Measurements from ENCODE around the gene ZNF274. TPM values are rescaled to one million over a fixed set of nuclear protein-coding genes. Genes with fewer than 3 reads are reported as not detected.

ZNF274 gene
- total RNA-seq, 1 experiment from 2014 or later = 28.7 TPM

- H3K23me2 ChIP-seq (ENCODE audit: insufficient read length, low read depth, low read length, poor library complexity, severe bottlenecking) = no peaks in the 10 kb centered on the region
- no peak overlapping the region for H3K9ac ChIP-seq (ENCODE audit: extremely low read depth, insufficient read length, low read length)
- H2BK15ac ChIP-seq (ENCODE audit: low read depth, low read length) = no peak overlapping the region
- H3K4ac ChIP-seq (ENCODE audit: low read depth, low read length) = no peak overlapping the region
- H2AFZ ChIP-seq (ENCODE audit: low read length) = no peak overlapping the region
- peaks cover 77 to 85% of the 10 kb centered on the region in 2 experiments for H3K9me3 Mint-ChIP-seq
- H4K91ac ChIP-seq (ENCODE audit: insufficient read length, low read depth, low read length) = no peak overlapping the region
- H4K8ac ChIP-seq (replicated peaks; ENCODE audit: insufficient read length, low read depth, low read length) = no peak overlapping the region
- H3K4me3 Mint-ChIP-seq = no peak overlapping the region
- H2BK5ac ChIP-seq (ENCODE audit: insufficient read length, low read length) = no peak overlapping the region
- H4K5ac ChIP-seq (ENCODE audit: insufficient read length, low read depth, low read length) = no peak overlapping the region
- H3K4me1 ChIP-seq (ENCODE audit: insufficient read depth, low read length) = no peaks in the 10 kb centered on the region
- H3K14ac ChIP-seq (ENCODE audit: insufficient read depth, low read length) = no peak overlapping the region
- no peaks in the 10 kb centered on the region for H3K79me2 ChIP-seq (ENCODE audit: insufficient read depth, low read length)
- H3K4me1 Mint-ChIP-seq = no peaks in the 10 kb centered on the region
- H3K27ac Mint-ChIP-seq = no peak overlapping the region
- no peak overlapping the region for H3T11ph ChIP-seq (ENCODE audit: low read length)
- no peak overlapping the region for H3K56ac ChIP-seq (ENCODE audit: insufficient read length, low read depth, low read length)
- TF ChIP-seq CTCF (conservative IDR thresholded peaks at IDR 0.05) = no peak
- H3K79me1 ChIP-seq (ENCODE audit: insufficient read depth, low read depth, low read length, poor library complexity, severe bottlenecking) = no peaks in the 10 kb centered on the region
- H2BK120ac ChIP-seq (ENCODE audit: low read depth, low read length, poor library complexity, severe bottlenecking) = no peak overlapping the region
- H2AK5ac ChIP-seq (ENCODE audit: insufficient read length, low read length) = no peak overlapping the region
- H3K18ac ChIP-seq (ENCODE audit: insufficient read length, low read depth, low read length) = no peak overlapping the region
- DNase-seq = no peak
- no peaks in the 10 kb centered on the region for H3K27me3 Mint-ChIP-seq (ENCODE audit: low read depth)
- no peaks in the 10 kb centered on the region for H4K20me1 ChIP-seq (ENCODE audit: control insufficient read depth, insufficient read depth, insufficient read length)
- no peak overlapping the region for H2BK20ac ChIP-seq (ENCODE audit: low read depth, low read length, poor library complexity, severe bottlenecking)
- peaks cover 62 to 67% (median 63%) of the 10 kb centered on the region in 3 experiments for H3K36me3 Mint-ChIP-seq (ENCODE audit: insufficient read depth in 1 of 3, low read depth in 3 of 3)
- H3K27ac ChIP-seq (ENCODE audit: insufficient read length, low read depth, low read length) = no peak overlapping the region
- WGBS (ENCODE audit: extremely low coverage, insufficient read length, low lambda C conversion rate) = no CpG with 5 or more reads among the region's 1 CpG
- H3K27me3 ChIP-seq (ENCODE audit: insufficient read depth, low read length) = no peaks in the 10 kb centered on the region
- no peak overlapping the region for H3K23ac ChIP-seq (ENCODE audit: insufficient read length, low read depth, low read length)
- H2BK12ac ChIP-seq (ENCODE audit: insufficient read length, low read depth, low read length) = no peak overlapping the region
- H3K9me3 ChIP-seq (ENCODE audit: control insufficient read depth, low read depth, low read length) = peaks cover 42% of the 10 kb centered on the region
- no peak overlapping the region for H3K4me2 ChIP-seq (ENCODE audit: insufficient read depth, insufficient read length, low read length)
These were observed 30.2 kb downstream of the ZNF274 start for GRCh38 chr19:58213075-58213369.
